ENCODE data around the gene E2F3.
"Not testable (repeated sequence)": the region's sequence is repeated elsewhere in the genome, so short reads cannot be mapped to it uniquely, and the experiment has no call there.

Gene E2F3

DNA sequence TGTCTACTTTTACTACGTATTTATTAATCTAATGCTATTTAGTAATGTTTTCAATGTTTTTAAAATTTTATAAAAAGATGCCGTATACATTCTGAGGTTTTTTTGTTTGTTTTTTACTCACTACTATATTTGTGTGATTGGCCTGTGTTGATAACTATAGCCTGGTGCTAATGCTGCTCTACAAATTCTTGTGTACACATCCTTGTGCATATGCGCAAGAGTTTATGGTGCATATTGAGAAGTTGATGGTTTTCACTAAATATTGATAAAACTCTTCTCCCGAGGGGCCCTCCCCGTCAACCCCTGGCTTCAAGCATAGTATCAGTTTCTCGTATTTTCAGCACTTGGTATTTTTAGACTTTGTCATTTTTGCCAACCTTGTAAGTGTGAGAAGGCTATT, 59.9 kb downstream of the E2F3 start:
- H3K36me3 ChIP-seq (ENCODE audit: control insufficient read depth in 4 of 4, insufficient read depth in 4 of 4, low read length in 3 of 4), result peaks cover 1 to 29% (median 4%) of the 10 kb centered on the region in 4 experiments
- ChIA-PET POLR2A (no interaction called here), CTCF (no interaction called here)
- H3K27ac ChIP-seq (ENCODE audit: insufficient read depth in 1 of 2, low read depth in 1 of 2, low read length in 2 of 2, poor library complexity in 1 of 2, severe bottlenecking in 2 of 2), result no peak overlapping the region
- H3K4me1 ChIP-seq (ENCODE audit: control extremely low read depth in 1 of 4, control insufficient read depth in 4 of 4, insufficient read depth in 4 of 4, low read length in 3 of 4), result peaks cover 13 to 31% (median 21%) of the 10 kb centered on the region in 4 experiments
- no peaks in the 10 kb centered on the region for H3K27me3 ChIP-seq (replicated peaks in 2 of 5; ENCODE audit: control insufficient read depth in 4 of 5, insufficient read depth in 5 of 5, low read length in 4 of 5)
- DNase-seq, result no peak
- no peak overlapping the region for H3K4me3 ChIP-seq (ENCODE audit: control insufficient read depth in 1 of 7, extremely low read depth in 1 of 7, insufficient read depth in 4 of 7, low read depth in 2 of 7, low read length in 6 of 7)
- WGBS (ENCODE audit: insufficient coverage), result 100% methylated on average over 1 of the region's 6 CpGs
- no peaks in the 10 kb centered on the region for H3K9me3 ChIP-seq (ENCODE audit: control extremely low read depth in 1 of 5, control insufficient read depth in 4 of 5, insufficient read depth in 2 of 5, low read depth in 1 of 5, low read length in 4 of 5)

DNA sequence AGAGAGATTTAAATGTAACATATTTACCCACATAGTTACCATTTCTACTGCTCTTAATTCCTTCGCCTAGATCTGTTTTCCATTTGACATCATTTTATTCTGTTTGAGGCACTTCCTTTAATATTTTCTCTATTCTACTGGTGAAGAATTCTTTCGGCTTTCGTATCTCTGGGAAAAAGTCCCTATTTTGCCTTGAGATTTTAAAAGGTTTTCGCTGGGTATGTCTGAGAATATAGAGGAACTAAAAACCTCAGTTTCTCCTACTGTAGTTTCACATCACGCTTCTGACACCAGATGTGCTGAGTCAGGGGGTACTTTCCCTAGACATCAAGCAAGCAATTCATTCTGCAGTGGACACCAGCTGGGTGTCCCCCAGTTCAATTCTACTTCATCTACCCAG, 61.7 kb downstream of the E2F3 start:
- ChIA-PET POLR2A (no interaction called here), CTCF (interaction anchor here (1.0 to 2.0 kb wide), 3 partner anchors 13 to 51 kb away, joined by 3 to 5 read pairs (median 3); no protein-coding TSS in a partner anchor)
- Histone ChIP-seq H3K27ac (ENCODE audit: insufficient read depth in 1 of 2, low read depth in 1 of 2, low read length in 2 of 2, poor library complexity in 1 of 2, severe bottlenecking in 2 of 2) (no peak overlapping the region), H3K36me3 (ENCODE audit: control insufficient read depth in 4 of 4, insufficient read depth in 4 of 4, low read length in 3 of 4) (peaks cover 0 to 28% (median 4%) of the 10 kb centered on the region in 4 experiments), H3K4me1 (ENCODE audit: control extremely low read depth in 1 of 4, control insufficient read depth in 4 of 4, insufficient read depth in 4 of 4, low read length in 3 of 4) (peaks cover 7 to 32% (median 19%) of the 10 kb centered on the region in 4 experiments), H3K27me3 (replicated peaks in 2 of 5; ENCODE audit: control insufficient read depth in 4 of 5, insufficient read depth in 5 of 5, low read length in 4 of 5) (no peaks in the 10 kb centered on the region), H3K4me3 (ENCODE audit: control insufficient read depth in 1 of 7, extremely low read depth in 1 of 7, insufficient read depth in 4 of 7, low read depth in 2 of 7, low read length in 6 of 7) (no peak overlapping the region), H3K9me3 (ENCODE audit: control extremely low read depth in 1 of 5, control insufficient read depth in 4 of 5, insufficient read depth in 2 of 5, low read depth in 1 of 5, low read length in 4 of 5) (no peaks in the 10 kb centered on the region)
- no peak for DNase-seq
- WGBS (ENCODE audit: insufficient coverage), result 100% methylated on average over 2 of the region's 5 CpGs

DNA sequence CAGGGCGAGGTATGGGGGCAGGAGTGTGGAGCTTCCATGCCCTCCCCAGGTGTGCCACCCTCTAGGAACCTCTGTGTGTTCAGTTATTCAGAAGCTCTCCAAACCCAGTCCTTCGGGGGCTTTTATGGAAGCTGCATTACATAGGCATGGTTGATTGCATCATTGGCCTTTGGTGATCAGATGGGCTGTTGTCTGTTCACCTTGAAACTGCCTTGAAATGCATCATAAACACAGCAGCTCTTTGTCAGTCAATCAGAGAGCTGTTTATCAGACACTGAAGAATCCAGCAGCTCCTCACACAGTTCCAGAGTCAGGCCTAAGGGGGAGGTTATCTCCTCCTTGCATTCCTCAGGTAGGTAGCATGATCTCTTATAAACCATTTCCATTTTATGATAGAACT, 62.4 kb downstream of the E2F3 start:
- Histone ChIP-seq H3K27me3 (replicated peaks in 2 of 5; ENCODE audit: control insufficient read depth in 4 of 5, insufficient read depth in 5 of 5, low read length in 4 of 5) (no peaks in the 10 kb centered on the region), H3K36me3 (ENCODE audit: control insufficient read depth in 4 of 4, insufficient read depth in 4 of 4, low read length in 3 of 4) (peaks cover 0 to 34% (median 4%) of the 10 kb centered on the region in 4 experiments), H3K27ac (ENCODE audit: insufficient read depth in 1 of 2, low read depth in 1 of 2, low read length in 2 of 2, poor library complexity in 1 of 2, severe bottlenecking in 2 of 2) (no peak overlapping the region), H3K4me3 (ENCODE audit: control insufficient read depth in 1 of 7, extremely low read depth in 1 of 7, insufficient read depth in 4 of 7, low read depth in 2 of 7, low read length in 6 of 7) (no peak overlapping the region), H3K4me1 (ENCODE audit: control extremely low read depth in 1 of 4, control insufficient read depth in 4 of 4, insufficient read depth in 4 of 4, low read length in 3 of 4) (peaks cover under 1 to 30% (median 17%) of the 10 kb centered on the region in 4 experiments), H3K9me3 (ENCODE audit: control extremely low read depth in 1 of 5, control insufficient read depth in 4 of 5, insufficient read depth in 2 of 5, low read depth in 1 of 5, low read length in 4 of 5) (no peaks in the 10 kb centered on the region)
- DNase-seq, result no peak
- WGBS (ENCODE audit: insufficient coverage), result 83% methylated on average over 1 of the region's 2 CpGs
- POLR2A ChIA-PET, result interaction anchor here (0.7 kb wide), 1 partner anchor 61 kb away, joined by 3 read pairs; no protein-coding TSS in a partner anchor
- CTCF ChIA-PET, result interaction anchor here (0.9 to 2.0 kb wide), 5 partner anchors 9 to 51 kb away, joined by 3 to 5 read pairs (median 3); no protein-coding TSS in a partner anchor

DNA sequence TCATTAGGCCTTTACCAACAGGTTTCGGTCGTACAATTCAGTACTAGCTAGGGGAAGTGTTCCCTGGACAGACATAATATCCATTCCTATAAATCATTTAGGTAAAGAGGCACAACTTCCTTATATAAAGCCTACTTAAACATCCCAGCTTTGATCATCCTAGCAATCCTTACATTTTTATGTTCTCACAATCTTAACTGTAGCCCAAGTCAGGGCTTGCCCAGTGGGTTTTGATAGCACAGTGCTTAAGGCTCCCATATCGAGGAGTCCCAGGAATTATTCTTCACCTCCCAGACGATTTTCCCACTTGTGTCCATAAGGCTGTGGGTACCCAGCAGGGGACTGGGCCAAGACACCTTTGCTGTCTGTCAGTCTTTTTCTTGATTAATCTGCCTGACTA, 63.2 kb downstream of the E2F3 start:
- CTCF ChIA-PET, result interaction anchor here (1.0 to 2.0 kb wide), 2 partner anchors 8 to 52 kb away, joined by 4 to 5 read pairs; no protein-coding TSS in a partner anchor
- POLR2A ChIA-PET, result no interaction called here
- Histone ChIP-seq H3K9me3 (ENCODE audit: control extremely low read depth in 1 of 5, control insufficient read depth in 4 of 5, insufficient read depth in 2 of 5, low read depth in 1 of 5, low read length in 4 of 5) (no peaks in the 10 kb centered on the region), H3K4me3 (ENCODE audit: control insufficient read depth in 1 of 7, extremely low read depth in 1 of 7, insufficient read depth in 4 of 7, low read depth in 2 of 7, low read length in 6 of 7) (no peak overlapping the region), H3K4me1 (ENCODE audit: control extremely low read depth in 1 of 4, control insufficient read depth in 4 of 4, insufficient read depth in 4 of 4, low read length in 3 of 4) (peaks cover 0 to 26% (median 13%) of the 10 kb centered on the region in 4 experiments), H3K27me3 (replicated peaks in 2 of 5; ENCODE audit: control insufficient read depth in 4 of 5, insufficient read depth in 5 of 5, low read length in 4 of 5) (no peaks in the 10 kb centered on the region), H3K36me3 (ENCODE audit: control insufficient read depth in 4 of 4, insufficient read depth in 4 of 4, low read length in 3 of 4) (peaks cover 0 to 34% (median 6%) of the 10 kb centered on the region in 4 experiments), H3K27ac (ENCODE audit: insufficient read depth in 1 of 2, low read depth in 1 of 2, low read length in 2 of 2, poor library complexity in 1 of 2, severe bottlenecking in 2 of 2) (no peak overlapping the region)
- WGBS (ENCODE audit: insufficient coverage), result 82% methylated on average over 3 of the region's 4 CpGs
- no peak for DNase-seq

DNA sequence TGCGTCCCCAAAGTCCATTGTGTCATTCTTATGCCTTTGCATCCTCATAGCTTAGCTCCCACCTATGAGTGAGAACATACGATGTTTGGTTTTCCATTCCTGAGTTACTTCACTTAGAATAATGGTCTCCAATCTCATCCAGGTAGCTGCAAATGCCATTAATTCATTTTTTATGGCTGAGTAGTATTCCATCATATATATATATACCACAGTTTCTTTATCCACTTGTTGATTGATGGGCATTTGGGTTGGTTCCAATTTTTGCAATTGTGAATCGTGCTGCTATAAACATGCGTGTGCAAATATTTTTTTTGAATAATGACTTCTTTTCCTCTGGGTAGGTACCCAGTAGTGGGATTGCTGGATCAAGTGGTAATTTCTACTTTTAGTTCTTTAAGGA, 63.9 kb downstream of the E2F3 start:
- H3K4me1 ChIP-seq (ENCODE audit: control extremely low read depth in 1 of 4, control insufficient read depth in 4 of 4, insufficient read depth in 4 of 4, low read length in 3 of 4), result peaks cover 0 to 26% (median 13%) of the 10 kb centered on the region in 4 experiments
- CTCF ChIA-PET; POLR2A ChIA-PET; H3K9me3 ChIP-seq (ENCODE audit: control extremely low read depth in 1 of 5, control insufficient read depth in 4 of 5, insufficient read depth in 2 of 5, low read depth in 1 of 5, low read length in 4 of 5); DNase-seq; H3K27ac ChIP-seq (ENCODE audit: insufficient read depth in 1 of 2, low read depth in 1 of 2, low read length in 2 of 2, poor library complexity in 1 of 2, severe bottlenecking in 2 of 2); H3K4me3 ChIP-seq (ENCODE audit: control insufficient read depth in 1 of 7, extremely low read depth in 1 of 7, insufficient read depth in 4 of 7, low read depth in 2 of 7, low read length in 6 of 7); H3K27me3 ChIP-seq (replicated peaks in 2 of 5; ENCODE audit: control insufficient read depth in 4 of 5, insufficient read depth in 5 of 5, low read length in 4 of 5): not testable (repeated sequence)
- 100% methylated on average over 1 of the region's 4 CpGs for whole genome bisulfite sequencing (ENCODE audit: insufficient coverage)
- H3K36me3 ChIP-seq (ENCODE audit: control insufficient read depth in 4 of 4, insufficient read depth in 4 of 4, low read length in 3 of 4), result peaks cover 0 to 34% (median 7%) of the 10 kb centered on the region in 4 experiments

DNA sequence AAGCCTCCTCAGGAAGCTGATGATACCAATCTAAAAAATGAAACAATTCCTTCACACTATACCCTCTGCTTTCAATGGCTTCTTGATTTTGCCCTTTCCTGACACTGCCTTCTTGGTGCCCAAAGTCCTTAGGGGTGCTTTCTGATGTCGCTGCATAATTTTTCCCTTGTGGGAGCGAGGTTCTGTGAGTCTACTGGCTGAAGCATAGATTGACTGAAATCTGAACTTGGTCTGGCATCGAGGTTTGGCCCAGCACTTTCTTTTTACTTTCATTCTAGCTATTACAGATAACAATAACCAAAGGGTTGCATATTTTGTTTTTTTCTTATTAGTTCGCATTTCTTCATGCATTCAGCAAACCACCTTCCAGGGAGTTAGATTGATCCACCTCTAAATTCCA, 65.8 kb downstream of the E2F3 start:
- peaks cover 0 to 35% (median 8%) of the 10 kb centered on the region in 4 experiments for H3K36me3 ChIP-seq (ENCODE audit: control insufficient read depth in 4 of 4, insufficient read depth in 4 of 4, low read length in 3 of 4)
- 93% methylated on average over 3 of the region's 4 CpGs for WGBS (ENCODE audit: insufficient coverage)
- peak overlapping the region in 2 of 7 experiments; percentile 20 to 36 for H3K4me3 ChIP-seq (ENCODE audit: control insufficient read depth in 1 of 7, extremely low read depth in 1 of 7, insufficient read depth in 4 of 7, low read depth in 2 of 7, low read length in 6 of 7)
- ChIA-PET POLR2A (interaction anchor here (0.8 to 2.8 kb wide), 2 partner anchors 13 to 64 kb away, joined by 3 to 12 read pairs; no protein-coding TSS in a partner anchor), CTCF (interaction anchor here (1.8 to 2.5 kb wide), 2 partner anchors 20 to 33 kb away, joined by 4 to 10 read pairs; no protein-coding TSS in a partner anchor)
- H3K4me1 ChIP-seq (ENCODE audit: control extremely low read depth in 1 of 4, control insufficient read depth in 4 of 4, insufficient read depth in 4 of 4, low read length in 3 of 4), result peaks cover 0 to 29% (median 13%) of the 10 kb centered on the region in 4 experiments
- H3K27me3 ChIP-seq (replicated peaks in 2 of 5; ENCODE audit: control insufficient read depth in 4 of 5, insufficient read depth in 5 of 5, low read length in 4 of 5), result no peaks in the 10 kb centered on the region
- peak in 2 of 3 donors; percentile 31 to 49 for DNase-seq
- H3K27ac ChIP-seq (ENCODE audit: insufficient read depth in 1 of 2, low read depth in 1 of 2, low read length in 2 of 2, poor library complexity in 1 of 2, severe bottlenecking in 2 of 2), result peak overlapping the region in 1 of 2 experiments; percentile 38
- no peaks in the 10 kb centered on the region for H3K9me3 ChIP-seq (ENCODE audit: control extremely low read depth in 1 of 5, control insufficient read depth in 4 of 5, insufficient read depth in 2 of 5, low read depth in 1 of 5, low read length in 4 of 5)

DNA sequence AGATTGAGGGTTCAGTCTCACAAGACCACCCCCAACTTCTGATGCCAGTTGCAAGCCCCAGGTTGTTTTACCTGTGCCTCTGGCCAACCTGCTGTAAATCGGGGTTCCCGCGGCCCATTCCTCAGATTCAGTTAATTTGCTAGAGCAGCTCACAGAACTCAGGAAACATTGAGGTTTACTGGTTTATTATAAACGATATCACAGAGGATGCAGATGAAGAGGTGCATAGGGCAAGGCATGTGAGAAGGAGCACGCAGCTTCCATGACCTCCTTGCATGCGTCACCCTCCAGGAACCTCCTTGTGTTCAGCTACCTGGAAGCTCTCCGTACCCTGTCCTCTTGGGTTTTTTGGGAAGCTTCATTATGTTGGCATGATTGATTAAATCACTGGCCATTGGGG, 66.5 kb downstream of the E2F3 start:
- H3K9me3 ChIP-seq (ENCODE audit: control extremely low read depth in 1 of 5, control insufficient read depth in 4 of 5, insufficient read depth in 2 of 5, low read depth in 1 of 5, low read length in 4 of 5), result no peaks in the 10 kb centered on the region
- H3K27me3 ChIP-seq (replicated peaks in 2 of 5; ENCODE audit: control insufficient read depth in 4 of 5, insufficient read depth in 5 of 5, low read length in 4 of 5), result no peaks in the 10 kb centered on the region
- peak overlapping the region; percentile 12 to 38 for H3K27ac ChIP-seq (ENCODE audit: insufficient read depth in 1 of 2, low read depth in 1 of 2, low read length in 2 of 2, poor library complexity in 1 of 2, severe bottlenecking in 2 of 2)
- ChIA-PET POLR2A (interaction anchor here (0.8 to 2.8 kb wide), 2 partner anchors 14 to 65 kb away, joined by 3 to 12 read pairs; no protein-coding TSS in a partner anchor), CTCF (interaction anchor here (0.6 to 2.9 kb wide), 5 partner anchors 10 to 61 kb away, joined by 3 to 13 read pairs (median 4); no protein-coding TSS in a partner anchor)
- peaks cover 0 to 29% (median 13%) of the 10 kb centered on the region in 4 experiments for H3K4me1 ChIP-seq (ENCODE audit: control extremely low read depth in 1 of 4, control insufficient read depth in 4 of 4, insufficient read depth in 4 of 4, low read length in 3 of 4)
- H3K4me3 ChIP-seq (ENCODE audit: control insufficient read depth in 1 of 7, extremely low read depth in 1 of 7, insufficient read depth in 4 of 7, low read depth in 2 of 7, low read length in 6 of 7), result peak overlapping the region in 1 of 7 experiments; percentile 36
- H3K36me3 ChIP-seq (ENCODE audit: control insufficient read depth in 4 of 4, insufficient read depth in 4 of 4, low read length in 3 of 4), result peaks cover 0 to 35% (median 8%) of the 10 kb centered on the region in 4 experiments
- DNase-seq, result peak; percentile 31 to 90 (median 74)
- 5% methylated on average over 3 of the region's 7 CpGs for WGBS (ENCODE audit: insufficient coverage)

Data from common myeloid progenitor, CD34-positive (primary cell).